IMR-90 (cell line): ENCODE data around the gene MAPKAP1. TPM values are rescaled to one million over a fixed set of nuclear protein-coding genes. Genes with fewer than 3 reads are reported as not detected.
A peak's percentile ranks its signal among the peaks of the same experiment; 100 is the strongest.

ENCODE experiments used
- ATAC-seq: fragments of 200-7000 bp; cut with Tn5 transposase; 2 replicates; pipeline ENCODE4 v1.9.1; 2020; ENCODE audit warnings: low read depth, mild to moderate bottlenecking, moderate library complexity
- BruUV-seq: library from RNA; stranded (reverse); fragments of 400-500 nt; replicated peaks from 2 replicates; lab custom pipeline; 2021; lab: Mats Ljungman, UMichigan
- CTCF ChIA-PET: fragments of 300-600 bp; formaldehyde crosslinking; extraction: SDS; loops from one replicate; lab custom pipeline; 2021; ENCODE audit warnings: antibody characterized with exemption; lab: Yijun Ruan, JAX
- POLR2A ChIA-PET: fragments of 300-600 bp; sonication (Branson Sonifier 250); formaldehyde crosslinking; loops from one replicate; lab custom pipeline; 2022; ENCODE audit warnings: antibody characterized with exemption; ENCODE audit not compliant: unreplicated experiment; lab: Charles Lee
- DNase-seq: peaks from one replicate; pipeline ENCODE4 v3.0.0; 2013
- H2AFZ ChIP-seq: replicated peaks from 2 replicates; pipeline ENCODE3; 2013; ENCODE audit warnings: low read length, mild to moderate bottlenecking; ENCODE audit not compliant: poor library complexity
- H2AK5ac ChIP-seq: 2 replicates; pipeline ENCODE4 v1.6.1; 2013; ENCODE audit warnings: low read depth, low read length, inconsistent platforms
- H2AK9ac ChIP-seq: replicated peaks from 2 replicates; pipeline ENCODE3; 2013; ENCODE audit warnings: mild to moderate bottlenecking, low read depth, low read length, moderate library complexity; ENCODE audit not compliant: poor library complexity
- H2BK120ac ChIP-seq: 2 replicates; pipeline ENCODE4 v1.6.1; 2013; ENCODE audit warnings: low read depth, low read length, inconsistent platforms
- H2BK15ac ChIP-seq: 3 replicates; pipeline ENCODE4 v1.6.1; 2013; ENCODE audit warnings: low read depth, low read length, inconsistent platforms
- H2BK20ac ChIP-seq: 2 replicates; pipeline ENCODE4 v1.6.1; 2013; ENCODE audit warnings: low read depth, mild to moderate bottlenecking, inconsistent platforms, low read length, moderate library complexity
- H2BK5ac ChIP-seq: 2 replicates; pipeline ENCODE4 v1.6.1; 2013; ENCODE audit warnings: mild to moderate bottlenecking, low read depth, low read length, inconsistent platforms; ENCODE audit not compliant: poor library complexity, severe bottlenecking
- H3K14ac ChIP-seq: replicated peaks from 2 replicates; pipeline ENCODE4 v1.6.1; 2013; ENCODE audit warnings: low read depth, low read length, inconsistent platforms
- H3K18ac ChIP-seq: 2 replicates; pipeline ENCODE4 v1.6.1; 2013; ENCODE audit warnings: low read depth, low read length, control low read depth
- H3K23ac ChIP-seq: 2 replicates; pipeline ENCODE4 v1.6.1; 2013; ENCODE audit warnings: low read depth, low read length, inconsistent platforms
- H3K27ac ChIP-seq: 2 replicates; pipeline ENCODE4 v1.5.1; 2013; ENCODE audit warnings: mild to moderate bottlenecking, control low read depth, low read length; ENCODE audit not compliant: insufficient read depth
- H3K27me3 ChIP-seq: 2 replicates; pipeline ENCODE4 v1.6.1; 2013; ENCODE audit warnings: low read length; ENCODE audit not compliant: control insufficient read depth, insufficient read depth
- H3K36me3 ChIP-seq: 2 replicates; pipeline ENCODE4 v1.6.1; 2013; ENCODE audit warnings: low read length, mixed read lengths; ENCODE audit not compliant: control insufficient read depth, insufficient read depth
- H3K4ac ChIP-seq: 2 replicates; pipeline ENCODE4 v1.6.1; 2013; ENCODE audit warnings: low read depth, low read length, inconsistent platforms
- H3K4me1 ChIP-seq: 2 replicates; pipeline ENCODE4 v1.6.1; 2013; ENCODE audit warnings: low read length, mixed read lengths; ENCODE audit not compliant: control insufficient read depth, insufficient read depth
- H3K4me2 ChIP-seq: 2 replicates; pipeline ENCODE4 v1.6.1; 2013; ENCODE audit warnings: low read depth, mild to moderate bottlenecking, control low read depth, low read length, moderate library complexity
- H3K4me3 ChIP-seq: 2 replicates; pipeline ENCODE4 v1.5.1; 2013; ENCODE audit warnings: low read depth, mild to moderate bottlenecking, control low read depth, low read length, moderate library complexity; ENCODE audit not compliant: insufficient read depth
- H3K56ac ChIP-seq: 2 replicates; pipeline ENCODE4 v1.6.1; 2013; ENCODE audit warnings: low read length, inconsistent platforms; ENCODE audit not compliant: insufficient read depth; ENCODE audit errors: extremely low read depth
- H3K79me1 ChIP-seq, 2 experiments: 2 replicates each; pipeline ENCODE4 v1.6.1; 2013; ENCODE audit warnings: low read length in 2 of 2, inconsistent platforms in 1 of 2, low read depth in 1 of 2
- H3K9ac ChIP-seq: 2 replicates; pipeline ENCODE4 v1.6.1; 2013; ENCODE audit warnings: low read depth, low read length, control low read depth
- H3K9me1 ChIP-seq: 2 replicates; pipeline ENCODE4 v1.6.1; 2013; ENCODE audit warnings: low read length, inconsistent platforms; ENCODE audit not compliant: insufficient read depth
- H3K9me3 ChIP-seq: 2 replicates; pipeline ENCODE4 v1.6.1; 2013; ENCODE audit warnings: low read length; ENCODE audit not compliant: control insufficient read depth, insufficient read depth
- H4K20me1 ChIP-seq: 2 replicates; pipeline ENCODE4 v1.6.1; 2013; ENCODE audit warnings: low read length, inconsistent platforms; ENCODE audit not compliant: insufficient read depth
- H4K5ac ChIP-seq: 2 replicates; pipeline ENCODE4 v1.6.1; 2013; ENCODE audit warnings: mild to moderate bottlenecking, low read depth, low read length, control low read depth
- H4K8ac ChIP-seq, 2 experiments: 2 replicates each; pipeline ENCODE4 v1.6.1; 2013; ENCODE audit warnings: low read depth in 2 of 2, low read length in 2 of 2, control low read depth in 1 of 2, inconsistent platforms in 1 of 2
- H4K91ac ChIP-seq: 2 replicates; pipeline ENCODE4 v1.6.1; 2013; ENCODE audit warnings: low read depth, low read length, inconsistent platforms; ENCODE audit not compliant: insufficient read depth
- CEBPB ChIP-seq: IDR thresholded peaks from 2 replicates; pipeline ENCODE4 v1.6.1; 2012; ENCODE audit warnings: low read depth, low read length, improper control_type of control experiment
- CHD1 ChIP-seq: IDR thresholded peaks from 2 replicates; pipeline ENCODE4 v1.6.1; 2012; ENCODE audit warnings: low read depth, low read length, improper control_type of control experiment
- FOS ChIP-seq: fragments of 150-350 bp; IDR thresholded peaks from 2 replicates; pipeline ENCODE4 v1.6.1; 2016; ENCODE audit warnings: low read depth, low read length
- MAFK ChIP-seq: IDR thresholded peaks from 2 replicates; pipeline ENCODE4 v1.6.1; 2012; ENCODE audit warnings: low read depth, low read length, improper control_type of control experiment
- MAZ ChIP-seq: IDR thresholded peaks from 2 replicates; pipeline ENCODE4 v1.6.1; 2012; ENCODE audit warnings: low read depth, mild to moderate bottlenecking, low read length, improper control_type of control experiment, moderate library complexity, borderline replicate concordance
- MXI1 ChIP-seq: IDR thresholded peaks from 2 replicates; pipeline ENCODE4 v1.6.1; 2012; ENCODE audit warnings: low read depth, mild to moderate bottlenecking, low read length, moderate library complexity, borderline replicate concordance
- NFE2L2 ChIP-seq: fragments of 150-350 bp; IDR thresholded peaks from 2 replicates; pipeline ENCODE4 v1.6.1; 2016; ENCODE audit warnings: low read depth, mild to moderate bottlenecking, low read length
- POLR2A ChIP-seq: IDR thresholded peaks from 2 replicates; pipeline ENCODE4 v1.6.1; 2012; ENCODE audit warnings: mild to moderate bottlenecking, low read depth, low read length
- RCOR1 ChIP-seq: IDR thresholded peaks from 2 replicates; pipeline ENCODE4 v1.6.1; 2012; ENCODE audit warnings: mild to moderate bottlenecking, low read length, improper control_type of control experiment; ENCODE audit not compliant: insufficient replicate concordance
- RFX5 ChIP-seq: IDR thresholded peaks from 2 replicates; pipeline ENCODE4 v1.8.0; 2012; ENCODE audit warnings: low read depth, mild to moderate bottlenecking, low read length, moderate library complexity
- SMC3 ChIP-seq: fragments of 150-350 bp; IDR thresholded peaks from 2 replicates; pipeline ENCODE4 v1.6.1; 2016; ENCODE audit warnings: low read depth, mild to moderate bottlenecking, antibody characterized with exemption, low read length, moderate library complexity
- WGBS, 2 experiments: methylation state at CpG; one replicate each; pipeline versions ENCODE4 v1.1.5 to v1.1.7; 2013; ENCODE audit warnings: missing lambda C conversion rate in 2 of 2; ENCODE audit not compliant: insufficient read length in 1 of 2; ENCODE audit errors: extremely low coverage in 2 of 2; 5-methylcytosine and 5-hydroxymethylcytosine counted together
- dilution Hi-C: fragments of 300-500 bp; cut with HindIII; formaldehyde crosslinking; loops from one replicate; pipeline ENCODE4 v1.14.3; 2018; ENCODE audit warnings: low sequenced_read_pairs; ENCODE audit not compliant: unreplicated experiment
- in situ Hi-C: fragments of 300-500 bp; cut with MboI; formaldehyde crosslinking; loops from 3 replicates; pipeline ENCODE4 v1.14.3; 2019; ENCODE audit warnings: low sequenced_read_pairs, inconsistent platforms, mixed read lengths
- intact Hi-C: fragments of 100-400 bp; cut with micrococcal nuclease; formaldehyde crosslinking; loops from 2 replicates; pipeline ENCODE4 v1.10.0; 2022
- polyA plus RNA-seq, 3 experiments: library from polyadenylated mRNA; depleted of rRNA; stranded (reverse); fragments of >200 nt; gene quantifications; 2 replicates each; pipeline ENCODE4 v1.2.3, GENCODE V29; 2012; ENCODE audit warnings: low replicate concordance in 1 of 3
- total RNA-seq: library from RNA; depleted of rRNA; stranded (reverse); fragments of >200 nt; gene quantifications from 2 replicates; pipeline ENCODE4 v1.2.3, GENCODE V29; 2012
- TF ChIP-seq, protein P1 (sequence below): conservative IDR thresholded peaks from 2 replicates; pipeline ENCODE4 v1.5.1; 2012; ENCODE audit warnings: mild to moderate bottlenecking, low read depth, low read length, improper control_type of control experiment
- TF ChIP-seq, protein P2 (sequence below): fragments of 150-350 bp; IDR thresholded peaks from 2 replicates; pipeline ENCODE4 v1.6.1; 2016; ENCODE audit warnings: low read depth, mild to moderate bottlenecking, low read length, moderate library complexity, borderline replicate concordance
- TF ChIP-seq, protein P3 (sequence below): fragments of 150-350 bp; IDR thresholded peaks from 2 replicates; pipeline ENCODE4 v1.6.1; 2017; ENCODE audit warnings: mild to moderate bottlenecking, antibody characterized with exemption, low read length, low read depth

MAPKAP1 gene
- total and polyA plus RNA-seq, 2 of the 4 experiments (the other 2 are of a cell fraction), result 87.2 to 158 TPM

DNA sequence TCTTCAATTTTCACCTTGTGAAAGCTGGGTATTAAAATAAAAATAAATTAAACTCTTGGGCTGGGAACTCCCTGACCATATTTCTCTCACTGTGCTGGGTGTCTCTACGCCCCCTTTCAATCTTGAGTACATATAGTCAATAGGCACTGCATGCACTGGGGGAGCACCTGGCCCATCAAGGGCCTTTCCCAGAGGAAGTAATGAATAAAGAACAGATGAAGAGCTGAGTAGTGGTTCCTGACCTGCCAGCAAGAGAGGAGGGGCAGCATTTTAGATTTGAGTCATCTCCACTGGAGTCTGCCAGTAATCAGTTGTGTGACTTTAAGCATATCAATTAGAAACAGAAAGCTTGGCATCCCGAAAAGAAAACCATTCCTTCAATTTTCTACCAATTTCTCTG, 6.2 kb downstream of the MAPKAP1 start:
- Histone ChIP-seq H3K14ac (no peak overlapping the region), H3K23ac (no peak overlapping the region), H2BK15ac (no peak overlapping the region), H2AK5ac (no peak overlapping the region), H2BK5ac (no peak overlapping the region), H3K79me1 (peaks cover 27 to 62% of the 10 kb centered on the region in 2 experiments), H3K4ac (no peak overlapping the region), H2BK120ac (no peak overlapping the region), H3K4me1 (peaks cover under 1% of the 10 kb centered on the region; the same call in 1 of the 2 replicates), H3K56ac (no peak overlapping the region), H3K9me3 (no peaks in the 10 kb centered on the region), H3K9me1 (peaks cover 6% of the 10 kb centered on the region), H3K4me3 (no peak overlapping the region), H3K18ac (no peak overlapping the region), H3K36me3 (0 out of 2 replicates have a peak, but pooled peaks cover 1% of the 10 kb centered on the region), H4K20me1 (peaks cover 22% of the 10 kb centered on the region), H2BK20ac (no peak overlapping the region), H3K9ac (no peak overlapping the region), H3K4me2 (no peak overlapping the region), H4K5ac (no peak overlapping the region), H4K8ac (no peak overlapping the region), H3K27me3 (no peaks in the 10 kb centered on the region), H4K91ac (no peak overlapping the region), H3K27ac (no peak overlapping the region), H2AFZ (no peak overlapping the region), H2AK9ac (no peak overlapping the region)
- dilution Hi-C loops, result no loop called here
- WGBS, 2 experiments, result no CpG with 5 or more reads among the region's 2 CpGs
- CTCF ChIA-PET, result no interaction called here
- BruUV-seq, result no TSS peak
- TF ChIP-seq, protein P1, sequence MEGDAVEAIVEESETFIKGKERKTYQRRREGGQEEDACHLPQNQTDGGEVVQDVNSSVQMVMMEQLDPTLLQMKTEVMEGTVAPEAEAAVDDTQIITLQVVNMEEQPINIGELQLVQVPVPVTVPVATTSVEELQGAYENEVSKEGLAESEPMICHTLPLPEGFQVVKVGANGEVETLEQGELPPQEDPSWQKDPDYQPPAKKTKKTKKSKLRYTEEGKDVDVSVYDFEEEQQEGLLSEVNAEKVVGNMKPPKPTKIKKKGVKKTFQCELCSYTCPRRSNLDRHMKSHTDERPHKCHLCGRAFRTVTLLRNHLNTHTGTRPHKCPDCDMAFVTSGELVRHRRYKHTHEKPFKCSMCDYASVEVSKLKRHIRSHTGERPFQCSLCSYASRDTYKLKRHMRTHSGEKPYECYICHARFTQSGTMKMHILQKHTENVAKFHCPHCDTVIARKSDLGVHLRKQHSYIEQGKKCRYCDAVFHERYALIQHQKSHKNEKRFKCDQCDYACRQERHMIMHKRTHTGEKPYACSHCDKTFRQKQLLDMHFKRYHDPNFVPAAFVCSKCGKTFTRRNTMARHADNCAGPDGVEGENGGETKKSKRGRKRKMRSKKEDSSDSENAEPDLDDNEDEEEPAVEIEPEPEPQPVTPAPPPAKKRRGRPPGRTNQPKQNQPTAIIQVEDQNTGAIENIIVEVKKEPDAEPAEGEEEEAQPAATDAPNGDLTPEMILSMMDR, result no peak
- TF ChIP-seq SMC3 (no peak), NFE2L2 (no peak), MAZ (no peak), RCOR1 (no peak), MAFK (no peak), CHD1 (no peak), FOS (no peak), RFX5 (no peak), POLR2A (no peak), MXI1 (no peak), CEBPB (no peak)
- TF ChIP-seq, protein P2, sequence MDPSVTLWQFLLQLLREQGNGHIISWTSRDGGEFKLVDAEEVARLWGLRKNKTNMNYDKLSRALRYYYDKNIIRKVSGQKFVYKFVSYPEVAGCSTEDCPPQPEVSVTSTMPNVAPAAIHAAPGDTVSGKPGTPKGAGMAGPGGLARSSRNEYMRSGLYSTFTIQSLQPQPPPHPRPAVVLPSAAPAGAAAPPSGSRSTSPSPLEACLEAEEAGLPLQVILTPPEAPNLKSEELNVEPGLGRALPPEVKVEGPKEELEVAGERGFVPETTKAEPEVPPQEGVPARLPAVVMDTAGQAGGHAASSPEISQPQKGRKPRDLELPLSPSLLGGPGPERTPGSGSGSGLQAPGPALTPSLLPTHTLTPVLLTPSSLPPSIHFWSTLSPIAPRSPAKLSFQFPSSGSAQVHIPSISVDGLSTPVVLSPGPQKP, result no peak
- TF ChIP-seq, protein P3, sequence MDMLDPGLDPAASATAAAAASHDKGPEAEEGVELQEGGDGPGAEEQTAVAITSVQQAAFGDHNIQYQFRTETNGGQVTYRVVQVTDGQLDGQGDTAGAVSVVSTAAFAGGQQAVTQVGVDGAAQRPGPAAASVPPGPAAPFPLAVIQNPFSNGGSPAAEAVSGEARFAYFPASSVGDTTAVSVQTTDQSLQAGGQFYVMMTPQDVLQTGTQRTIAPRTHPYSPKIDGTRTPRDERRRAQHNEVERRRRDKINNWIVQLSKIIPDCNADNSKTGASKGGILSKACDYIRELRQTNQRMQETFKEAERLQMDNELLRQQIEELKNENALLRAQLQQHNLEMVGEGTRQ, result no peak
- intact Hi-C loops, result no loop called here
- peak; percentile 10 for DNase-seq
- in situ Hi-C loops, result no loop called here
- no peak for ATAC-seq
- POLR2A ChIA-PET, result no interaction called here
